HG03139 (cell line): Measurements from ENCODE around the gene NRXN2.

Experiments used
- ATAC-seq: cut with Tn5 transposase; IDR thresholded peaks from one replicate; pipeline ENCODE4 v1.9.1; 2021; ENCODE audit not compliant: unreplicated experiment

Gene NRXN2

GRCh38 chr11:64632654-64633053, 90.3 kb downstream of the NRXN2 start:
- no peak for ATAC-seq

DNA sequence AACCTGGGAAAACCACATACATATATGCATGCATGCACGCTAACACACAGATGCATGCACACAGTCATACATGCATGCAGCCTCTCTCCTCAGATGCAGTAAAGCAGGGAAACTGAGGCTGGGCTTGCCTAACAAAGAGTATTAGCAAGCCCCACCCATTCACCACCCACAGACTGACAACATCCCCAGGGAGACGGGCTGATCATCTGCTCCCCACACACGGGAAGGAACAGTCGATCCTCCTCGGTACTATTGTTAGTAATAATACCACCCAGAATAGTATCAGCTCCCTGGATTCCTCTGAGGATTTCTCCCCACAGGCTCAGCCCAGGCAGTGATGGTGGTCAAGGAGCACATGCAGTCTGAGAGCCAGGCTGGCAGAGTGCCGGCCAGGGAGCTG, 90.8 kb downstream of the NRXN2 start:
- ATAC-seq, result no peak

- no peak for ATAC-seq
Observed at GRCh38 chr11:64631675-64632074, 91.3 kb downstream of the NRXN2 start.

- no peak for ATAC-seq
Observed at GRCh38 chr11:64629796-64630562, 93.0 kb downstream of the NRXN2 start.

DNA sequence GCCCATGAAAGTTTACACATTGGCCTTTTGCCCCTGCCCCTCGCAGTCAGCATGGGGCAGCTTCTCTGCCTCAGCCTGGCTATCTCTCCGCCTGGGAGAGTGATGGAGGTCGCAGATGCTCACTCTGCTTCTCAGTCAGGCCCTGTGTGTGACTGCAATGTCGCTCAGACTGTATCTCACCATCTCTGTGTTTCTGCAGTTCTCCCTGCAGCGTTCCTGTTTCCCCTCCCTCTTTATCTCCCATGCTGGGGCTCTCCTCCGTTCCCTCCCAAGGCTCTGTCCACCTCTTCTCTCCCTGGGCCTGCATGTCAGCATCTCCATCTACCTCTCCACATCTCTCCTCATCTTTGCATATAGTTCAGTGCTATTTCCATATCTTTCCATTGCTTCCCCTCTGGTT, 93.9 kb downstream of the NRXN2 start:
- no peak for ATAC-seq

DNA sequence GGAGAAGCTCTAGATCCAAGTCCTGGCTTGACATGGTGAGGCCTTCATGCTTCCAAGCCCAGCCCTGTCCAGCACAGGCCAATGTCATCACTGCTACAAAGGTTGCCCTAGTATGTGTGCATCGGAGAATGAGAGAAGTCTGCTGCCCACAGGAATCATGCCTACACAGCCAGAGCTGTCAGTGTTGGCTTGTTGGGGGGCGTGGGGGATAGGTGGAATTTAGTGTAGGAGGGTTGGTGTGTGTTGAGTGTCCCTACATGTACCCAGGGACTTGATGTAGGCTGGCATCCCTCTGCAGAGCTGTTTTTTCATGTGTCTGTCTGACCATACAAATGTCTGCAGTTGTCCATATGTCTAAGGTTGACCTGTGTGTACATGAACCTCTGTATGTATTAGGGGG, 94.4 kb downstream of the NRXN2 start:
- ATAC-seq, result no peak

- ATAC-seq, result no peak
Observed at GRCh38 chr11:64627371-64627770, 95.6 kb downstream of the NRXN2 start.

GRCh38 chr11:64626637-64627036, 96.4 kb downstream of the NRXN2 start:
- ATAC-seq, result no peak

GRCh38 chr11:64624883-64625481, 98.0 kb downstream of the NRXN2 start:
- no peak for ATAC-seq

DNA sequence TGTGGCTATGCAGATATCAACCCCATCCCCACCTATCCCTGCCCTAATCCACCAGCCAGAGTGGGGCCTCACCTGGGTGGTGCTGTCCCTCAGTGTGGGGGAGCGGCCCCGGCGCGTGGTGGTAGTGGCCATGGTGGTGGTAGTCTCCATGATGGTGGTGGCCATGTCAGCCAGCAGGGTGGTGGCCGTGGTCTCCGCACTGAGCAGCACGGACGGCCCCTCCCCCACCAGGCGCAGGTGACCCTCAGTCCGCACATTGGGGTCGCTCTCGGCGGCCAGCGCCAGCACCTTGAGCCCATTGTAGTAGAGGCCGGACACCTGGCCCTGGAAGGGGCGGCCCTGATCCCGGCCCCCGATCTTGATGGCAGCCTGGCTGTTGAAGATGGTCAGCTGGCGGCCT, 100.3 kb downstream of the NRXN2 start:
- no peak for ATAC-seq

DNA sequence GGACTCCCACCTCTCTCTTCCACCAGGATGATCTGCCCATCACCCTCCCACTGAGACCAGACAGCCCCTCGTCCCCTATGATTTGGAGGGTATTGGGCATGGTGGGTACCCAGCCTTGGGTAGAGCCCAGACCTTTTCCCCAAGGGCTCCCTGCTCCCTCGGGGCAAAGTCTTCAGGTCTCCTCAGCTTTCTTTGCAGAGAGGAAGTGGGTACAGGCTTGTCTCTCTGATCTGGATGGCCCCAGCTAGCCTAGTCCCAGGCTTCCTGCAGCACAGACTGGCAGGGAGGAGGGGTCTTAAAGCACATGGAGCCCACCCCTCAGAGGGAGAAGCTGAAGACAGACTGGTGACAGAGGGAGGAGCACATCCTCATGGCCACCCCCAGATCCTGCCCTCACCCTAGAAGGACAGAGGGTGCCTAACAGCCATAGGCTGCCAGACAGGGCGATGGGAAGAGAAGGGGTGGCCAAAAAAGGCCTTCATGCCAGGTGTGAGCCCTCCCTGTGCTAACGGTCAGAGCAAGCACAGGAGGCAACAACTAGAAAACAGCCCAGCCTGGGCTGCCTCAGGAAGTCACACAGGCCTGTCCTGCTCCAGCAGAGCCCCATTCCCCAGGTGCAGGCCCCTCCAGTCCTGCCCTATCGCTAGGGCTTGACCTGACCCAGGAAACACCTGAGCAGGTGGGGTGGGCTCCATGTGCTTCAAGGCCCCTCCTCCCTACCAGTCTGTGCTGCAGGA, 101.5 kb downstream of the NRXN2 start:
- no peak for ATAC-seq

DNA sequence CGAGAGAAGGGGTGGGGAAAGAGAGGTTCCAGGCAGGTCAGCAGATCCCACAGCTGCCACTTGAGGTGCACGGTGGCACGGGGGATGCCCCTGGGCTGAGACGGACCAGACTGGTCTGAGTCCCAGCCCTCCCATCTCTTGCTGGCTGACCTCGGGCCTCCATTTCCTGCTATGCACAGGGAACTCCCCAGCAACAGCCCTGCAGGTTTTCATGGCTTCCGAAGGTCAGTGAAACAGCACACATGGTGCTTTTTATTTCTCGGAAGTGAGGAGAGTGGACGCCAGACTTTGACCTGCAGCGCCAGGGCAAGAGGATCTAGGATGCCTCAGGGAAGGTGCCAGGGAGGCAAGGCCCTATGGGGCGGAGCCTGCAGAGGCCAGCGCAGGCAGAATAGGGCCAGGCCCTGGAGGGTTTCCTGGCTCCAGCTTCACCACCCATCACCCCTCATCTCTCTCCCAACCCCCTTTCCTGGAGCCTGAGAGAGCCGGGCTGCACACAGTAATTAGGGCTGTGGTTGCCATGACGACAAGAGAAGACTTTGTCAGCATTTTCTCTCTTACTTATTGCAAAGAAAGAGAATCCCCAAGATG, 102.5 kb downstream of the NRXN2 start:
- ATAC-seq, result no peak

DNA sequence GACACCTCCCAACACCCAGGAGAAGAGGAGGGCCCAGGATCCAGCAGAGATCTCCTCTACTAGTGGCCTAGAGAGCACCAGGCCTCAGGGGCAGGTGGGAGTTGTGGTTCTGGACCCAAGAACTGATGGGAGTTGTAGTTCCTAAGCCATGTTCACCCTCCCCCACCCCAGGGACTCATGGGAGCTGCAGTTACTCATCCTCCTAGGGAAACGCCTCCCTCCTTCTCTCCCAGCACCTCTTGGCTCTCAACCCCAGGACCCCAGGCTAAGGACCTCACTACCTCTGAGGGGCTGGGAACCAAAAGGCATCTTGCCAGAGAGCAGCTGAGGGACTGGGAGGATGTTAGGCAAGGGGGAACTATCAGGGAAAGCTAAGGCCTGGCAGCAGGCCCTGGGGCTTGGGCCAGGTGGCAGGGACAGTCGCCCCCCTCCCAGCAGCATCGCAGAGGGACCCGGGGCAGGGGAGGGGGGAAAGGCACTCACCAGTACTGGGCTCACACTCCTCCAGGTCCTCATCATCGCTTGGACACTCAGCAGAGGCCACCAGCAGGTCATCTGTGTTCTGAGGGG, 103.1 kb downstream of the NRXN2 start:
- no peak for ATAC-seq

DNA sequence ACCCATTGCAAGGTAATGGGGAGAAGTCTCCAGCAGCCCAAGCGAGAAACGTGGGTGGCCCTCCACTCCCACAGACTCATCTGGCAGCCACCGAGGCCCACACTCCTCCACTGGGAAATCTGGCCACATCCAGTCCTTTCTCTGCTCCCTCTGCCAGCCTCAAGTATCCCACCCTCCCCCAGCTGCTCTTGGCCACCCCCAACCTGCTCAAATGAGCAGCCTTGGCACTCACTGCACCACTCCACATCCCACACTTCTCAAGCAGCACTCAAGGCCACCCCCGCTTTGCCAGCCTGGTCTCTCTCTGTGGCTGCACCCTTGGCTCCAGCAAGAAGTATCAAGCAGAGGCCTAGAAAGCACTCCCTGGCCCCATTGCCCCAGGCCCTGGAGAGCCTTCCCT, 103.8 kb downstream of the NRXN2 start:
- no peak for ATAC-seq

GRCh38 chr11:64616817-64617216, 106.2 kb downstream of the NRXN2 start:
- ATAC-seq, result no peak

GRCh38 chr11:64614917-64615316, 108.1 kb downstream of the NRXN2 start:
- ATAC-seq, result no peak

GRCh38 chr11:64613648-64614047, 109.3 kb downstream of the NRXN2 start:
- no peak for ATAC-seq

DNA sequence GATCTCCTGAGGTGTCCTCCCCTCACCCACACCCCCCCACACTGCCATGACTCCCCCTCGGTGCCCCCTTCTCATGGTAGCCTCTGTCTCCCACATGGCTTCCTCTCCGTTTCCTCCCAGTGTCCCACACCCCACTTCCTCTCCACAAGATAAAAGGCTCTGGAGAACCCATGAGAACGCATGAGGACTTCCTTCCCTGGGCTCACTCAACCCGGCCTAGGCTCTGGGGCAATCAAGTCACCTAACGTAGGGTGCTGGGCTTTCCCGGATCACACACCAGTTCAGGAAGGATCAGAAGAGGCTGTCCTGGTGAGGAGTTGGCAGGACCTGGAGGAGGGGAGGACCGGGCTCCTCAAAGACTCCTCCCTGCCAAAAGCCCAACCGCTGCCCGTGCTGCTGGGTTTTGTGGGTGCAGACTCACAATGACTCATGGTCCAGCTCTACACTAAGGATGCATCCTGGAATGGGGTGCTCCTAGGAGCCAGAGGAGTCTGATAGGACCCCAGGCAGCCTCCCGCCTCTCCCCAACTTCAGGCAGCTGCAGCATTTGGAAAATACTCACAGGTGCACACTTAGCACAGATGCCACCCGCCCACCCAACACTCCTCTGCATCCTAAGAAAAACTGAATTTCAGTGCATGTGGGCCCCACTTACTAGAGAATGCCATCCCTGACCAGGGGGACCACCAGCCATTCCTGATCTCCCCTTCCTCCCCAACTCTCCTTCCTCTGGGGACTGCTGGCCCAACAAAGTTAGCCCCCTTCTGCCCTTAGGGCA, 110.9 kb downstream of the NRXN2 start:
- no peak for ATAC-seq

DNA sequence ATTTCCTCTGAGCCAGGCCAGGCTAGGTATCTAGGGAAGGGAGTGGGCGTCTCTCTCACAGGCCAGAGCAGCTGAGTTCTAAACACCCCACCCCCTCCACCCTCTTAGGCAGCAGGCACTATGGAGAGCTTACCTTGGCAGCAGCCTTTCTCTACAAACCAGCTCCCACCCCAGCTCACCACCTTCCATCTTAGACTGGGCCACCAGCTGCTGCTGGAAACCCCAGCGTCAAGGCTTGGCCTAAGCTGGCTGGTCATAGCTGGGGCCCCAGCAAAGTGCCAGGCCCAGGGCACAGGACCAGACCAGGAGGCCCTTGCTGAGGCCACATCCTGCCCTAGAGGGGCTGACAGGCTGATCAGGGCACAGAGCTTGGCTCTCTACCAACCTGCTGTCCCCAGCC, 111.8 kb downstream of the NRXN2 start:
- no peak for ATAC-seq

DNA sequence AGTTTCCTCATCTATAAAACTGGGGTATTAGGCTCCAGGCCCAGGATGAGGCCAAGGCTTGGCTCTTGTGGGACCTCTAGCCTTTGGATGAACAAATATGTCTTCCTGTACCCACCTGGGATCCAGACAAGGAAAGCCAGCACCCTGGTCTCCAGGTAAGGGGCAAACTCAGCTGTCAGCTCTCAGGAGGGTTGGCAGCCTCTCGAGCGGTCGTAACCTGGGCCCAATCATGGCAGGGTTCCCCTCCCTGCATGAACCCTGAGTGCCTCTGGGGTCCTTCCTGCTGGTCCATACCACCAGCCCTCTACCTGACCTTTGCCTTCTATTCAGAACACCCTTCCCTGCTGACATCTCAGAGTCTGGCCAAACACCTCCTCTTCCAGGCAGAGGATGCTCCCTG, 112.4 kb downstream of the NRXN2 start:
- ATAC-seq, result no peak
